Measurements from ENCODE around the gene PSG1. TPM values are rescaled to one million over a fixed set of nuclear protein-coding genes. Genes with fewer than 3 reads are reported as not detected.
"Not testable (repeated sequence)": the region's sequence is repeated elsewhere in the genome, so short reads cannot be mapped to it uniquely, and the experiment has no call there.

The PSG1 gene
- total RNA-seq, 1 experiment from 2014 or later = 1.5 TPM

DNA sequence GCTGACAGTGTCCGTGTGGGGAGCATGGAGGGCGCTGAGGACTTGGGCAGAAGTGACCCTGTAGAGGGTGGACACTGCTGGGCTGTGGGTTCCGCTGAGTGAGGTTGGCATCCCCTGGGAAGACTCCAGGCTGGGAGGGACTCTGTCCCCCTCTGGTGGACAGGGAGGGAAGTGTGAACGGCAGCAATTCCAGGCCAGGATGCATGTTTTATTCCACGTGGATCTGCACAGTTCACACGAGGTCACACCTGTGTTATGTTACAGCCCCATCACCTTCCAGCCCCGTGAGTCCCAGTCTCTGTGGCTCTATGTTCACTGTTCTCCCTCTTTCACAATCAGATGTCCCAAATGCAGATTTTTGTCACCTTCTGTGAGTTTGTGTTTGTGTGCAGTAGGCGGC lies 1.8 kb upstream of the PSG1 start:
- DNase-seq (ENCODE audit: low spot score) = not testable (repeated sequence)

DNA sequence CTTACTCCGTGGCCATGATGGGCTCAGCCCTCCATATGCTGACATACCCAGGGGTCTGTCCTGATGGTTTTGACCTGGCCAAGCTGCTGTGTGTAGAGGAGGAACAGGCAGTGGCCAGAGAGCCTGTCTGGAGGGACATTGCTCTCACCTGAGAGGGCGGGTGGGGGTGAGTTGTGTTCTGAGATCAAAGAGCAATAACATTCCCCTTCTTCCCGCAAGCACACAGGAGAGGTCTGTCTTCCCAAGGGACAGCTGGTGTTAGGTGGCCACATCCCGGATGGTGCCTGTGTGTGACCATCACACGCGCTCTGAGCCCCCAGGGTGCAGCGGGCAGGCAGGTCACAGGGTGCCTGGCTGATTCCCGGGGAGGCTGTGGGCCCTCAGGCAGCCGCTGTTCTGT lies 1.1 kb upstream of the PSG1 start:
- DNase-seq (ENCODE audit: low spot score) = not testable (repeated sequence)

DNA sequence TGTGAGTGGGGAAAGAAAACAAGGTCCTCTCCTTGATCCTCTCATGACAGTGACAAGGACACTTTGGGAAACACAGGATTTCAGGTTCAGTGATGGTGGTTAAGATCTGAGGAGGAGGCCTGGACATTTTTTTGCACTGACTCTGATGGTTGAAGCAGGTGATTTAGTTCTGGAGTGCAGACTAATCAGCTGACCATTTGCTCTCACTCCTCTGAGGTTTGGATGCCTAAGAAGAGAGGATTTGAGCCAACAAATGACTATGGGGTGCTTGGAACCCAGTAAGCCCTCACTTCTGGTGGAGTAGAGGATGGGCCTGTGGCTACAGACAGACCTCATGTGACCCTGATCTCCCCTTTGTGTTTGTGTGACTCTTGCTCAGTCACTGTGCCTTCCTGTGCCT lies 2.9 kb downstream of the PSG1 start:
- peak; percentile 80 for DNase-seq (ENCODE audit: low spot score)

DNA sequence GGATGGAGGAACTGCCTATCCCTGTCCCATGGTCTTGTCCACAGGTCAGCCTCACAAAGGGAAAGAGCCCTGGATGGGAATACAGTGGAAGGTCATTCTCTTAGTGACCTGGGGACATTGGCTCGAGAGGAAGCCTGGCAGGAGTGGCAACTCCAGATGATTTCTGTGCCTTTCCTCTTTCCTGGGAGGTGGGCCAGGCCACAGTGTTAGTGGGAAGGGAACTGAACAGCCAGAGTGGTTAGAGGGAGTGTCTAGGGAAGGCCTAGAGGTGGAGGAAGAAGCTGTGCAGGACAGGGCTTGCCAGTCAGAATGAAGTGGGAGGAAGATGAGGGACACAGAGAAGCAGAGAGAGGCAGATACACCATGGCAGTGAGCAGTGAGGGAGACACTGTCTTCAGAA lies 3.6 kb downstream of the PSG1 start:
- DNase-seq (ENCODE audit: low spot score) = peak; percentile 70

DNA sequence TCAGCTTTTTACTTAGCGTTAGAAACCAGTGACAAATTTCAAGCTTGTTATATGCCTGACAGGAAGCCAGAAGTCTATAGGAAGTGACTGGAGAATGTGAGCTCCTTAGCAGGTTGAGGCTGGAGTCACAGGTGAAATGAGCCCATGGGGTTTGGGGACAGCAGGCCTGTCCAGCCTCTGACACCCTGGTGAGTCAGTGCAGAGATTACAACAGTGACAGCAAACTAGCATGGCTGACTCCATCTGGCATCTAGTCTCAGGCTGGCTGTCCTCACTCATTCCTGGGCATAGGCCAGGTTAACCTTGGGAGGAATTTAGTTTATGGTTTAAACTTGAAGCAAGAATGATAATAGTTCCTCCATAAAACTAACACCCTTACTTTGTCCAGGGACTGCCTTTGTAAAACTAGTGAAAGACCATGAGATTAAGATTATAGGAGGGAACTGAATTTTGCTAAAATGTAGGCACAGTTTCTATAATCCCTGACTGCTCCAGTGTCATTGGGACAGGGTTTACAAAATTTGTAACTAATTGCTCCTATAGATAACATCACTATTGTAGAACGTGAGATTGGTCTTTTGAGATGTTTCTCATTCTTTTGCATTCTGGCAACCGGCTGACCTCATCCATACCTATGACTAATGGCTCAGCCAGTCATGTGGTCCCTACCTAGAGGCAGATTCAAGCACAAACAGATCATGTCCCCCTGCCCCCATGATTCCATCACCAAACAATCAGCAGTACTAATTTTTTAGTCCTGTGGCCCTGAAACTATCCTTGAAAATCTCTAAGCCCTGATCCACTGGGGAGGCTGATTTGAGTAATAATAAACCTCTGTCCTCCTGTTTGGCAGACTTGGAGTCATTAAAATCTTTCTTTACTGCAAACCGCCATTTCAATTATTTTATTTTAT lies 4.4 kb downstream of the PSG1 start:
- peak; percentile 90 for DNase-seq (ENCODE audit: low spot score)

DNA sequence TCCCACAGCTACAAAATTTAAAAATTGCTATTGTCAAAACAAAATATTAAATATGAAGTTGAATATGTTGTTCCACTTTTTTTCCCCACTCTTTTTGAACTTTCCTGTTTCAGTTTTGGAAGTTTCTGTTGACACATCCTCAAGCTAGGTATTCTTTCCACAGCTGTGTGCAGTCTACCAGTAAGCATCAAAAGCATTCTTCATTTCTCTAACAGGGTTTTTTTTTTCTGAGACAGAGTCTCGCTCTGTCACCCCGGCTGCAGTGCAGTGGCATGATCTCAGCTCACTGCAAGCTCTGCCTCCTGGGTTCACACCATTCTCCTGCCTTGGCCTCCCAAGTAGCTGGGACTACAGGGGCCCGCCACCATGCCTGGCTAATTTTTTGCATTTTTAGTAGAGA lies 5.4 kb downstream of the PSG1 start:
- DNase-seq (ENCODE audit: low spot score) = not testable (repeated sequence)

DNA sequence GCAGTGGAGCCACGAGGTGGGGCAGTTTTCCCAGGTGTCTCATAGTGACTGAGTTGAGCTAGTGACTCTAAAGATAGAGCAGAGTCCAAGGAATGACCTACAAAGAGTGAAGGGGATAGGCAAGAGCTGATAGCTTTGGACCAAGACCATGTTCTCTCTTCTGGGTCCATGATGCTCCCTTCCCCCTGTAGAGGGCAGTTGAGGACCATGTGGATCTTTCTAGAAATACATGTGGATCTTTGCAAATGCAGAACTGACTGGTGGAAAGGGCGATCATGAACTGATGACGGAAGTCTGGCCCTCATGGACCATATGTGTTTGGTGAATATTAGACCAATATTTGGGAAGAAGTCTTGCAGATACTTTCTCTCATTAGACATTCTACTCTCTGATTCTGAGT lies 6.9 kb downstream of the PSG1 start:
- no peak for DNase-seq (ENCODE audit: low spot score)

DNA sequence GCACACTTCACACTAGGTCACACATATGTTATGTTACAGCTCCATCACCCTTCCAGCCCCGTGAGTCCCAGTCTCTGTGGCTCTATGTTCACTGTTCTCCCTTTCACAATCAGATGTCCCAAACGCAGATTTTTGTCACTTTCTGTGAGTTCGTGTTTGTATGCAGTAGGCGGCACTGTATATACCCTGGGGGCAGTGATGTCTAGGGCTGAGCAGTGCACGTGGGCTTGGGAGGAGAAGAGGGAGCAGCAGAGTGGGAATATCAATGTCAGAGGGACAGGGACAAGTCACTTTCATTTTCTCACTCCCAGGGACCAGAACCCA lies 22.0 kb downstream of the PSG1 start:
- no peak for DNase-seq (ENCODE audit: low spot score)

DNA sequence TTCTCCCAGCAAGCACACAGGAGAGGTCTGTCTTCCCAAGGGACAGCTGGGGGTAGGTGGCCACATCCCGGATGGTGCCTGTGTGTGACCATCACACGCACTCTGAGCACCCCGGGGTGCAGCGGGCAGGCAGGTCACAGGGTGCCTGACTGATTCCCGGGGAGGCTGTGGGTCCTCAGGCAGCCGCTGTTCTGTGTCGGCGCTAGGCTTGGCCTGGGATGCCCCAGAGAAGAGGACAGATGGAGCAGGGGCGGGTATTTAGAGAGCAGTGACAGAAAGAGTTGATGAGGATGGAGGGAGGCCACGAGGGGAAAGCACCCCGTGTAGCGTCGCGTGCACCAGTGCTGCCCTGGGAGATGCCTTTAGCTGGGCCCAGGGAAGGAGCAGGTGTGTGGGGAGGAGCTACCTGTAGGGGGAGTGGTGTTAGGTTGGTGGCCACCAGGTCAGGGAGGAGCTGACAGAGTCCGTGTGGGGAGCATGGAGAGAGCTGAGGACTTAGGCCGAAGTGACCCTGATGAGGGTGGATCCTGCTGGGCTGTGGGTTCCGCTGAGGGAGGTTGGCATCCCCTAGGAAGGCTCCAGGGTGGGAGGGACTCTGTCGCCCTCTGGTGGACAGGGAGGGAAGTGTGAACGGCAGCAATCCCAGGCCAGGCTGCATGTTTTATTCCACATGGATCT lies 22.5 kb downstream of the PSG1 start:
- DNase-seq (ENCODE audit: low spot score) = not testable (repeated sequence)

DNA sequence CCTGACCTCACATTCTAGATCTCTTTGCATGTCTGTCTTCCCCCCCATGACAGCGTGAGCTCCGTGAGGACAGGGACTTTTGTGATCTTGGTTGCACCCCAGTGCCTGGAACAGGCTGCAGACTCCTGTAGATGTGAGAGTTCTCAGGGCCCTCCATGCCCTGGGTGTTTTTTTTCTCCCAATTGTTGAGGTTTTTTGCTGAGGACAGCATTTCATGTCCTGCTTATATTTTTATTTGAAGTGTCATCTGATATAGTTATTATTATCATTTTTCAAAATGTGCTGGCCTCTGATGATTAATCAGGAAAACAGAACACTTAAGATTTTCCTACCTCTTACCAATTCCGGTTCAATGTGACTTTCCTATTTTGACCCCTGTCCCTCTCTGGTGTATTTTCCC lies 24.8 kb downstream of the PSG1 start:
- DNase-seq (ENCODE audit: low spot score) = not testable (repeated sequence)

DNA sequence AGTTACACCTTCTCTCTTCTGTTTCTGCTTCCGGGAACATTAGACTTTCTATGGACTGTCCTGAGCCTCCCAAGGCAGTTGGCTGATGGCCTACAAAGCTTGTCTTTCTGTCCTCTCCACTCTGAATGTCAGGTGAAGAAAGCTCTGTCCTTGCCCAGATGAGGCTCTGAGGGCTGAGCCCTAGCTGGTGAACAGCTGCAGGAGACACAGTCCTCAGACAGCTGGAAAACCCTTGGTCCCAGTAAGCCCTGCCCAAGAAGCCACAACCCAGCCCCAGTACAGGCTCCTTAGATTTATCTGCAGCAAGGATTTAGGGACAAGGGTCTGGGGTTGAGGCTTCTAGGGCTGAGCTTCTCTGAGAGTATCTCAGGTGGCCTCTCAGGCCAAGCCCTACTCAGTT lies 26.3 kb downstream of the PSG1 start:
- not testable (repeated sequence) for DNase-seq (ENCODE audit: low spot score)

DNA sequence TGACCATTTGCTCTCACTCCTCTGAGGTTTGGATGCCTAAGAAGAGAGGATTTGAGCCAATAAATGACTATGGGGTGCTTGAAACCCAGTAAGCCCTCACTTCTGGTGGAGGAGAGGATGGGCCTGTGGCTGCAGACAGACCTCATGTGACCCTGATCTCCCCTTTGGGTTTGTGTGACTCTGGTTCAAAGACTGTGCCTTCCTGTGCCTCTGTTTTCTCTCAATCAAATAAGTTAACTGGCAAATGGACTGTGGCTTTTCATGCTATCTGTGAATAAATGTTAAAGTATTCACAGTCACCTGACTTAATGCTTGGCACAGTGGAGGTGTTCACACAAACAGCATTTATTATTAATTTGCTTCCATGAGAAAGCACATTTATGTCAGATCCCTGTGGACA lies 26.7 kb downstream of the PSG1 start:
- DNase-seq (ENCODE audit: low spot score) = peak; percentile 72

DNA sequence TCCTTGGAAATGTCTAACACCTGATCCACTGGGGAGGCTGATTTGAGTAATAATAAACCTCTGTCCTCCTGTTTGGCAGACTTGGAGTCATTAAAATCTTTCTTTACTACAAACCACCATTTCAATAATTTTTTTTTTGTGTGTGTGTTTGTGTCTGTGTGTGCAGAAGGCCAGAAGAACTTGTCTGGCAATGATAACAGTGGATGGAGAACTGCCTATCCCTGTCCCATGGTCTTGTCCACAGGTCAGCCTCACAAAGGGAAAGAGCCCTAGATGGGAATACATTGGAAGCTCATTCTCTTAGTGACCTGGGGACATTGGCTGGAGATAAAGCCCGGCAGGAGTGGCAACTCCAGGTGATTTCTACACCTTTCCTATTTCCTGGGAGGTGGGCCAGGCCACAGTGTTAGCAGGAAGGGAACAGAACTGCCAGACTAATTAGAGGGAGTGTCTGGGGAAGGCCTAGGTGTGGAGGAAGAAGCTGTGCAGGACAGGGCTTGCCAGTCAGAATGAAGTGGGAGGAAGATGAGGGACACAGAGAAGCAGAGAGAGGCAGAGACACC lies 27.7 kb downstream of the PSG1 start:
- DNase-seq (ENCODE audit: low spot score) = peak; percentile 45

DNA sequence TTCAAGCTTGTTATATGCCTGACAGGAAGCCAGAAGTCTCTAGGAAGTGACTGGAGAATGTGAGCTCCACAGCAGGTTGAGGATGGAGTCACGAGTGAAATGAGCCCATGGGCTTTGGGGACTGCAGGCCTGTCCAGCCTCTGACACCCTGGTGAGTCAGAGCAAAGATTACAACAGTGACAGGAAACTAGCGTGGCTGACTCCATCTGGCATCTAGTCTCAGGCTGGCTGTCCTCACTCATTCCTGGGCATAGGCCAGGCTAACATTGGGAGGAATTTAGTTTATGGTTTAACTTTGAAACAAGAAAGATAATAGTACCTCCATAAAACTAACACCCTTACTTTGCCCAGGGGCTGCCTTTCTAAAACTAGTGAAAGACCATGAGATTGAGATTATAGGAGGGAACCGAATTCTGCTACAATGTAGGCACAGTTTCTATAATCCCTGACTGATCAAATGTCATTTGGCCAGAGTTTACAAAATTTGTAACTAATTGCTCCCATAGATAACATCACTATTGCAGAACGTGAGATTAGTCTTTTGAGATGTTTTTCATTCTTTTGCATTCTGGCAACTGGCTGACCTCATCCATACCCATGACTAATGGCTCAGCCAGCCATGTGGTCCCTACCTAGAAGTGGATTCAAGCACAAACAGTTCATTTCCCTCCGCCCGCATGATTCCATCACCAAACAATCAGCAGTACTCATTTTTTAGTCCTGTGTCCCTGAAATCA lies 28.4 kb downstream of the PSG1 start:
- DNase-seq (ENCODE audit: low spot score) = peak; percentile 99

DNA sequence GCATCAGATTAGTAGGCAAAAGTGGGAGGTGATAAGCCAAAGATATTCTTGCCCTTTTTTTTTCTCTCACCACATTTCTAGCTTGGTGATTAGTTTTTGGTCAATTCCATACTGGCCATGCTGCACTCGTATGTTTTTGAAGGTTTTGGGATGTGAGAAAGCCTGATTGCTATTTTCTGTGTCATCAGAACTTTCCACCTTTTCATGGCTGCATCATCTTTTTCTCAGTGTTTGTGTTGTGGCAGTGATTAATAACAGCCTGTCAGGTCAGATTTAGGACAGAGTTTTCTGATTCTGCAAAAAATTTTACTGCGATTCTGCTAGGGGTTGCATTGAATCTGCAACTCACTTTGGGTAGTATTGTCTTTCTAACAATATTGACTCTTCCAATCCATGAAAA lies 32.9 kb downstream of the PSG1 start:
- peak; percentile 28 for DNase-seq (ENCODE audit: low spot score)

DNA sequence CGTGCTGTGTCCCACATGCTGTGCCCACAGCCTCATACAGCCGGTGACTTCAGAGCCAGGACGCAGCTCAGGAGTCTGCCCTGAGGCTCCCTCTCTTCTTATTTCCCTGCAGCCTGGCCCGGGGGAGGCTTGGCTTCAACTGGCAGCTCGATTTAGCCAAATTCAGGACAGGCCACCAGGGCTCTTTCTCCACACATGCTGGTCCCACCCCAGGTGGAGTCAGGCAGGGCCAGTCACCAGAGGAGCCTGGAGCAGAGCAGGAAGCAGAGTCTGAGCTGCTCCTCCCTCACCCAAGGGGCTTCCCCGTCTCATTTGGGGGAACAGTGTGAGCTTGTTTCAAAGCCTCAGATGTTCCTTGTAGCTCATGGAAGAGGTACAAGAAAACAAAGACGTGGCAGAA lies 35.9 kb downstream of the PSG1 start:
- DNase-seq (ENCODE audit: low spot score) = not testable (repeated sequence)

DNA sequence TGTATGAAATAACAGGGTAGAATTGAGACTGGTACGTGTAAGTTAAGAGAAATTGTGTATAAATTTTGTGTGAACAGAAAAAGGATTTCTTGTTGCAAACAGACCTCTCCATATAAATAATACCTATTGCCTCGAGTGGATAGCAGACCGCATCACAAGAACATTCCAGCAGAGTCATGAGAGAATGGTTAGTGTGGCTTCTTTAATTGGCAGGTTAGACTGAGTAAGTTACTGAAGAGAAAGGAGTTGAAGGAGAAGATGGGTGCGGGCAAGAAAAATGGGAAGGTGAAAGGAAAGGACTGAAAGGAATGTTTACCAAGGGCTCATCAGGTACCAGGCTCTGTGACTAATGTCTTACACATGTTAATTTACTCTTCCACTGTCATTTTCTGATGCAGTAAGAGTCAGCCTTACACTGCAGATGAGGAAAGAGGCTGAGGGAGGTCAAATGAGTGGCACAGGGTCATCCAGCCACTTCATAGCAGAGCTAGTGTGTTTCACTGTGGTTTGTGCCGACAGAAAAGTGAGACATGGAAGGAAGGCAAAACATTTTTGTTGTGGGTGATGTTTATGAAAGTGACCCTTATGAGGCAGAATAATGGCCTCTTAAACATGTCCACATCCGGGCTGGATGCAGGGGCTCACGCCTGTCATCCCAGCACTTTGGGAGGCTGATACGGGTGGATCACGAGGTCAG lies 46.6 kb downstream of the PSG1 start:
- peak; percentile 90 for DNase-seq (ENCODE audit: low spot score)

DNA sequence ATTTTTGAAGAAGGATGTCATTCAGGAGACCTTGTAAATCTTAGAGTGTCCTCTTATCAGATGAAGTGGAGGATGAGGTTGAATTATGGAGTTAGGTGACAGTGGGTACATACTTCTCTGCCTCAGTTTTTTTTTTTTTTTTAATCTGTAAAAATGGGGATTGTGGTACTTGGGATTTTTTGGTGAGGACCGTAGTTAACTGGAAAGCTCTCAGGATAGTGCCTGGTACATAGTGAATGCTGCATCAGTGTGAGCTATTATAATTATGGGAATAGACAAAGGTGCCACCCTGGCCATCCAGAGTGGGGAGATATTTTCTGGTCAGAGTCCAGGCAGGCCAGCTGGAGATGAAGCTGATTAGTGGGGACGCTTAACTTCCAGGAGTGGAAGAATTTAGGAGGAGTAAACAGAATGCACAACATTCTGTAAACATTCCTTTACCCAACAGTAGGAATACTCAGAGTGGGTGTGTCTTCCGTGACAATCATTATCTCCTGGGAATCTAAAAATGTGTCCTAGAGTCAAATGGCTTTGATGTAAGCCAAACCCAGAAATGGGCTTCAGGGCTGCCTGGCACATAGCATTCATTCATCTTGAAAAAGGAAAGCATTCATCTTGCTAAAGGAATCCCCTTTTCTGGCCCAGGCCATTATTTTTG lies 47.4 kb downstream of the PSG1 start:
- DNase-seq (ENCODE audit: low spot score) = peak; percentile 38

DNA sequence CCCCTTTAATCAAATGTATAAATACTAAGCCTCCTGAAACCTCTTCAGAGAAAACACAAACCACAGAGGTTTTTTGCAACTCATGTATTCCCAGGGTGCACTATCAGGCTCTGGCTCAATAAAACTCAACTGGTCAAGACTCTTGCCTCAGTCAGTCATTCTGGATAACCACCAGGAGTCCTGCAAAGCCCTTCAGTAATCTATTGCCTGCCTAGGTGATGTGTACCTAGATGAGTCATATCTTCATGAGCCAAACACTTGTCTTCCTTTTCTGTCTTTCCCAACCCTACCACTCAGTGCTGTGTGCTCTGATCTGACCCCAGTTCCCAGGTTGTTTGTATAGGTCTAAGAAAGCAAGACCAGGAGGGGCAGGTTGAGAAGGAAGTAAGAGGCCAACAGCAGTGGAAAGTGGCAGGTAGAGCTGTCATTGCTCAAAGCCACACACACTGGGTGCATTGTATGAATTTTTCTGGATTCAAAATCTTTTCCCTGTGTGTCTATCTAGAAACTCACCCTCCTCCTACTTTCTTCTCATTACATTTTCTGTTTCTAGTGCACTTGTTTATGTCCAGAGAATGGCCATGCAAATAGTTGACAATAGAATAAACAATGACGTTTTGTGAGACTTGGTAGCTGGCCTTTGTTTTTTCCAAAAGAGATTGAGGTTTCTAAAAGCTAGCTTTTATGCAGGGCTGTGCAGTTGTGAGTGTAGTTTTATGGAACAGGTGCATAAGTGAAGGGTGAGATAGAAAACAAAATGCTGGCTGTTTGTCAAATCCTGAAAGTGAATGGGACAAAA lies 48.1 kb downstream of the PSG1 start:
- DNase-seq (ENCODE audit: low spot score) = peak; percentile 64

DNA sequence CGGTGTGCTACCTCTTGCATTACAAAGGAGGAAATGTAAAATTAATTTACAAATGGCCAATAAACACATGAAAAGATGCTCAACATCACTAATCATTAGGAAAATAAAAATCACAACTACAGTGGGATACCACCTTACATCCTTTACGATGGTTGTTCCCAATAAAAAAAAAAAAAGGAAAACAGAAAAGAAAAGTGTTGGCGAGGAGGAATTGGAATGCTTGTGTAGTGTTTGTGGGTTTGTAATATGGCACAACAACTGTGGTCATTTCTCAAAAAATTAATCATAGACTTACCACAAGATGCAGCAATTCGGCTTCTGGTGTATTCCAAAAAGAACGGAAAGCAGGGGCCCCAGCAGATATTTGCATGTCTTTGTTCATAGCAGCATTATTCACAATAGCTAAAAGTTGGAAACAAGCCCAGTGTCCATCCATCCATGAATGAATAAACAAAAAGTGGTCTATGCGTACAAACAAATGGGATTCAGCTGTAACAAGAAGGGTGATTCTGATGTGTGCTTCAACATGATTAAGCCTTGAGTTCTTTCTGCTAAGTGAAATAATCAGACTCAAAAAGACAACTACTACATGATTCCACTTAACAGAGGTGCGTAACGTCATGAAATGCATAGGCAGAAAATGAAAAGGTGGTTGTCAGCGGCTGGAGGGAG lies 58.1 kb downstream of the PSG1 start:
- DNase-seq (ENCODE audit: low spot score) = not testable (repeated sequence)

Measured in A172 (cell line).